HUES6 (cell line): Measurements from ENCODE around the gene SRP54.

Source experiments
- H3K27ac ChIP-seq: 2 replicates; pipeline ENCODE4 v1.7.0; 2013; ENCODE audit warnings: low read depth, mild to moderate bottlenecking, low read length, inconsistent platforms
- H3K27me3 ChIP-seq: 2 replicates; pipeline ENCODE4 v1.6.1; 2013; ENCODE audit warnings: low read length; ENCODE audit not compliant: control insufficient read depth, insufficient read depth
- H3K36me3 ChIP-seq: 2 replicates; pipeline ENCODE4 v1.6.1; 2013; ENCODE audit warnings: low read length; ENCODE audit not compliant: control insufficient read depth, insufficient read depth
- H3K4me1 ChIP-seq: 2 replicates; pipeline ENCODE4 v1.6.1; 2013; ENCODE audit warnings: low read length; ENCODE audit not compliant: control insufficient read depth, insufficient read depth
- H3K4me3 ChIP-seq: 2 replicates; pipeline ENCODE4 v1.5.1; 2013; ENCODE audit warnings: low read depth, low read length
- H3K9ac ChIP-seq: one replicate; pipeline ENCODE4 v1.6.1; 2013; ENCODE audit warnings: mild to moderate bottlenecking, low read length
- H3K9me3 ChIP-seq: 2 replicates; pipeline ENCODE4 v1.6.1; 2013; ENCODE audit warnings: low read depth, low read length; ENCODE audit not compliant: control insufficient read depth, insufficient read depth

SRP54 gene

DNA sequence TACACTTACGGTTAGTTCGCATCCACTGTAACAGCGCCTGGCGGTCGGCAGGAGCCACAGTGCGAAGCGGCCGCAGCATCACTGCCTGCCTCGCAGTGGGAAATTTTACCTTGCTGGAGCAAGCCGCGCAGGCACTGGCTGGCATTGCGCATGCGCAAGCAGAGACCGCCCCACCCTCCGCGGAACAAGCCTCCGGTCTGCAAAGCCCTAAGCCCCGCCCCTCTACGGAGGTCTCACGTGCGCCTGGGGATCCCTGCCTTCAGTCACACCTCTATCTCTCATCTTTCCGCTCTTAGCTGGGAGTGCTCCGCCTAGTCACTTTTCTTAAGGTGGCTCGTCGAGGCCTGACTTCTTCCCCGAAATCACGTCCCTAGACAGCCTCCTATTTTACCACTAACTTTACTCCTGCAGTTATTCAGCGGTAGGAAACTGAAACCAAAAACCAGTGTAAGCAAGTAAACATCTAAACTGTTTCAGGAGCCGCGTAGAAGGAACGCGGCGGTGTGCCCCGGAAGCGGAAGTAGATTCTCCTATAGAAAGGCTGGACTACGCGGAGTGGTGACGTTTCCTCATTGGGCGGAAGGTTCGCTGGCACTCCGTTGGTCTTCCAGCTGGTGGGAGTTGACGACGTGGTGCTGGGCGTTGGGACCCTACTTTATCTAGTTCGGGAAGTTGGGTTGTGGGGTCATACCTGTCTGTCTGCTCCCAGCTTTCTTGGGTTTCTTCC lies at the start of gene SRP54:
TSS of gene SRP54 (plus strand) at position 572 of the 727 bp plus-strand sequence. CDS start 13,718 bp downstream, outside the sequence.
- H3K4me1 ChIP-seq: peaks cover 6% of the 10 kb centered on the region; the same call in 1 of the 2 replicates
- no peaks in the 10 kb centered on the region for H3K27me3 ChIP-seq
- H3K36me3 ChIP-seq: no peaks in the 10 kb centered on the region
- H3K27ac ChIP-seq: peak within 1 kb of the TSS; percentile 78
- peak within 1 kb of the TSS; percentile 73 for H3K4me3 ChIP-seq
- H3K9ac ChIP-seq: peak within 1 kb of the TSS; percentile 87
- no peaks in the 10 kb centered on the region for H3K9me3 ChIP-seq

- Histone ChIP-seq H3K36me3 (no peaks in the 10 kb centered on the region), H3K27me3 (no peaks in the 10 kb centered on the region), H3K4me1 (no peaks in the 10 kb centered on the region), H3K9me3 (no peaks in the 10 kb centered on the region), H3K9ac (no peak overlapping the region), H3K4me3 (no peak overlapping the region), H3K27ac (no peak overlapping the region)
Measured at GRCh38 chr14:34933301-34933700, 49.5 kb upstream of the SRP54 start.

- H3K9me3 ChIP-seq: no peaks in the 10 kb centered on the region
- no peaks in the 10 kb centered on the region for H3K27me3 ChIP-seq
- H3K27ac ChIP-seq: no peak overlapping the region
- no peaks in the 10 kb centered on the region for H3K4me1 ChIP-seq
- no peak overlapping the region for H3K9ac ChIP-seq
- no peaks in the 10 kb centered on the region for H3K36me3 ChIP-seq
- no peak overlapping the region for H3K4me3 ChIP-seq
Measured at GRCh38 chr14:34935488-34935887, 47.3 kb upstream of the SRP54 start.

DNA sequence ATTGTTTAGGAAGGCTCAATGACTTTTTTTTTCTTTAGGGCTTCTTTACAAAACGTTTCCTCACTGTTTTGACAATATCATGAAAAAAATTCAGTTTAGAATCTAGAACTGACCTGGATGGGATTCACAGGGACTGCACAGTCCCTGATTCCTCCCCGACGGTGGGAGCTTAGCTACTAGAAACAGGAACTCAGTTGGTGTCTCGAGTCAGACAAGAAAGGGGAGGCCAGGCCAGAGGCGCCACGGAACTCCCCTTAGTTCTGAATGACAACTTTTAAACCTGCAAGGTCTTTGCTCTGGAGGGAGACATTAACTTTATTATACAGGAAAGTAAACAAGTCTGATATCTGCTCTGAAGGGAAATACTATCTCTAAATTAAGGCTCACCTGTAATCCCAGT lies 45.4 kb upstream of the SRP54 start:
- no peaks in the 10 kb centered on the region for H3K4me1 ChIP-seq
- no peaks in the 10 kb centered on the region for H3K27me3 ChIP-seq
- no peak overlapping the region for H3K9ac ChIP-seq
- H3K27ac ChIP-seq: no peak overlapping the region
- H3K36me3 ChIP-seq: no peaks in the 10 kb centered on the region
- H3K9me3 ChIP-seq: no peaks in the 10 kb centered on the region
- no peak overlapping the region for H3K4me3 ChIP-seq

DNA sequence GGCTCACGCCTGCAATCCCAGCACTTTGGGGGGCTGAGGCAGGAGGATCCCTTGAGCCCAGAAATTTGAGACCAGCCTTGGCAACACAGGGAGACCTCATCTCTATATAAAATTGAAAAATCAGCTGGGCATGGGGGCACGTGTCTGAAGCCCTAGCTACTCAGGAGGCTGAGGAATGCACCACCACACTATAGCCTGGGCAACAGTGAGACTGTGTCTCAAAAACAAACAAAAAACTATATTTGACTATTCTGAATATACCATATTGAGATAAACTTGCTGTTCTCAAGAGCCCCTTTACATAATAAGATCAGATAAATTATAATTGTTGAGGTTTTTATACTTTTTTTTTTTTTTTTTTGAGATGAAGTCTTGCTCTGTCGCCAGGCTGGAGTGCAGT lies 44.9 kb upstream of the SRP54 start:
- Histone ChIP-seq H3K9me3 (no peaks in the 10 kb centered on the region), H3K27ac (no peak overlapping the region), H3K36me3 (no peaks in the 10 kb centered on the region), H3K4me1 (no peaks in the 10 kb centered on the region), H3K4me3 (no peak overlapping the region), H3K27me3 (no peaks in the 10 kb centered on the region), H3K9ac (no peak overlapping the region)

GRCh38 chr14:34943506-34943905 lies 39.3 kb upstream of the SRP54 start:
- H3K4me1 ChIP-seq: no peaks in the 10 kb centered on the region
- H3K9ac ChIP-seq: no peak overlapping the region
- H3K27me3 ChIP-seq: no peaks in the 10 kb centered on the region
- H3K9me3 ChIP-seq: no peaks in the 10 kb centered on the region
- H3K27ac ChIP-seq: no peak overlapping the region
- H3K4me3 ChIP-seq: no peak overlapping the region
- no peaks in the 10 kb centered on the region for H3K36me3 ChIP-seq

- no peak overlapping the region for H3K9ac ChIP-seq
- H3K27me3 ChIP-seq: no peaks in the 10 kb centered on the region
- no peaks in the 10 kb centered on the region for H3K4me1 ChIP-seq
- no peaks in the 10 kb centered on the region for H3K36me3 ChIP-seq
- no peaks in the 10 kb centered on the region for H3K9me3 ChIP-seq
- H3K27ac ChIP-seq: no peak overlapping the region
- no peak overlapping the region for H3K4me3 ChIP-seq
Measured at GRCh38 chr14:34944744-34945143, 38.0 kb upstream of the SRP54 start.

GRCh38 chr14:34946699-34947098 lies 36.1 kb upstream of the SRP54 start:
- H3K4me1 ChIP-seq: no peaks in the 10 kb centered on the region

DNA sequence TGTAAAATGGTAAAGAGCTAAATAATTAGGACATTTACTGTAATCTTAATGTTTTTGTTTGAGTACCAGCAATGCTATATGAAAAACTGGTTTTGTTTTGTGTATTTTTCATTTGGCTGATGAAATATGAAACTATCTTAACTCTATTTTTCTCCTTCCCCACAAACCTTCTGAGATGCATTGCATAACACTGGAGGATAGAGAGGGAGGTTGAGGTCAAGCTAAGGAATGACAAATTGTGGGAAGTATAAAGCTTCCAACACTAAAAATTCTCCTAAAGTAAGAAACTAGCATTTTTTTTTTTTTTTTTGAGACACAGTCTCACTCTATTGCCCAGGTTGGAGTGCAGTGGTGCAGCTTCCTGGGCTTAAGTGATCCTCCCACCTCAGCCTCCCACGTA lies 31.5 kb upstream of the SRP54 start:
- H3K9me3 ChIP-seq: no peaks in the 10 kb centered on the region
- no peak overlapping the region for H3K9ac ChIP-seq
- H3K36me3 ChIP-seq: peaks cover 13% of the 10 kb centered on the region
- H3K4me1 ChIP-seq: no peaks in the 10 kb centered on the region
- H3K27ac ChIP-seq: no peak overlapping the region
- H3K27me3 ChIP-seq: no peaks in the 10 kb centered on the region
- no peak overlapping the region for H3K4me3 ChIP-seq

More at GRCh38 chr14:34946699-34947098, 36.1 kb upstream of the SRP54 start:
- Histone ChIP-seq H3K36me3 (no peaks in the 10 kb centered on the region; the same call in none of the 2 replicates), H3K27me3 (no peaks in the 10 kb centered on the region), H3K9me3 (no peaks in the 10 kb centered on the region), H3K9ac (no peak overlapping the region), H3K4me3 (no peak overlapping the region), H3K27ac (no peak overlapping the region)

- no peak overlapping the region for H3K4me3 ChIP-seq
- no peaks in the 10 kb centered on the region for H3K27me3 ChIP-seq
Measured at GRCh38 chr14:34956931-34957330, 25.9 kb upstream of the SRP54 start.

DNA sequence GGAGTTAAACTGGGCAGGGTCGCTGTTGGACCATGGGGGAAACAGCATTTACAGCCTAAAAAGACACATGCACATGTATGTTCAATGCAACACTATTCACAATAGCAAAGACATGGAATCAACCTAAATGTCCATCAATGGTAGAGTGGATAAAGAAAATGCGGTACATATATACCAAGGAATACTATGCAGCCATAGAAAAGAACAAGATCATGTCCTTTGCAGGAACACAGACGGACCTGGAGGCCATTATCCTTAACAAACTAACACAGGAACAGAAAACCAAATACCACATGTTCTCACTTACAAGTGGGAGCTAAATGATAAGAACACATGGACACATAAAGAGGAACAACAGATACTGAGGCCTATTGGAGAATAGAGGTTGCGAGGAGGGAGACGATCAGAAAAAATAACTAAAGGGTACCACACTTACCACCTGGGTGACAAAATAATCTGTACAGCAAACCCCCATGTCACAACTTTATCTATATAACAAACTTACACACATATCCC lies 25.0 kb upstream of the SRP54 start:
- H3K36me3 ChIP-seq: peaks cover 17% of the 10 kb centered on the region
- H3K27me3 ChIP-seq: no peaks in the 10 kb centered on the region
- H3K9ac ChIP-seq: no peak overlapping the region
- no peak overlapping the region for H3K4me3 ChIP-seq
- no peaks in the 10 kb centered on the region for H3K9me3 ChIP-seq
- H3K4me1 ChIP-seq: no peaks in the 10 kb centered on the region
- H3K27ac ChIP-seq: no peak overlapping the region

More at GRCh38 chr14:34956931-34957330, 25.9 kb upstream of the SRP54 start:
- Histone ChIP-seq H3K27ac (no peak overlapping the region), H3K9ac (no peak overlapping the region), H3K4me1 (no peaks in the 10 kb centered on the region), H3K36me3 (peaks cover 20% of the 10 kb centered on the region), H3K9me3 (no peaks in the 10 kb centered on the region)
